Fibroblast of skin of right quadriceps (primary cell): ENCODE data around the gene RPUSD3.
A peak's percentile ranks its signal among the peaks of the same experiment; 100 is the strongest.

Experiments used
- DNase-seq: peaks from one replicate; pipeline ENCODE4 v3.0.0-alpha.2; 2013

RPUSD3 gene

GRCh38 chr3:9797196-9797945 lies 46.4 kb downstream of the RPUSD3 start:
- no peak for DNase-seq

DNA sequence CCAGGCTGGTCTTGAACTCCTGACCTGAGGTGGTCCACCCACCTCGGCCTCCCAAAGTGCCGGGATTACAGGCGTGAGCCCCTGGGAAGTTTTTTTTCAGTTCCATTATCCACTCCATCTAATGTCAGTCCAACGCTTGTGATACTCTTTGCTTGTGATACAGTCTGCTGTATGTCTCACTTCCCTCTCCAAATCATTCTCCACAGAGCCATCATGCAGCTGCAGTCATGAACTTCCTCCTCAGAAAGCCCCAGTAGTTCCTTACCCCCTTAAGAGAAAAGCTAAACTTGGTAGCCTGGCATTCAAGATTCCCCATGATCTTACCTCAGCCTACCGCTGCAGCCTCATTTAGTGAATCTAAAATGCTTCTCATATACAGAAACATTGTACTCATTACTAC lies 48.6 kb downstream of the RPUSD3 start:
- DNase-seq: no peak

DNA sequence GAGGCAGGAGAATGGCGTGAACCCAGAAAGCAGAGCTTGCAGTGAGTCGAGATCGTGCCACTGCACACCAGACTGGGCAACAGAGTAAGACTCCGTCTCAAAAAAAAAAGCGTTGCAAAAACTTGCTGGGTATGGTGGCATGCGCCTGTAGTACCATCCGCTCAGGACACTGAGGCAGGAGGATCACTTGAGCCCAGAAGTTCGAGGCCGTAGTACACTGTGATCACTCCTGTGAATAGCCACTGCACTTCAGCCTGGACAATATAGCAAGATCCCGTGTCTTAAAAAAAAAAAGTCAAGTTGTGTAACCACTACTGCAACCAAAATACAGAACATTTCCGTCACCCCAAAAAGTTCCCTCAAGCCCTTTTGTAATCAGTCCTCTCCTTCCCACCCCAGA lies 49.4 kb downstream of the RPUSD3 start:
- DNase-seq: no peak

- DNase-seq: peak; percentile 38
Measured at GRCh38 chr3:9793161-9793781, 50.5 kb downstream of the RPUSD3 start.

GRCh38 chr3:9792405-9793160 lies 51.2 kb downstream of the RPUSD3 start, which contains the start of the genes ARPC4 and TADA3:
Gene ARPC4 (plus strand): TSS chr3:9793082. CDS start chr3:9793122, 40 bp downstream.
Gene TADA3 (minus strand): TSS chr3:9792473. CDS start chr3:9791466, 1,007 bp downstream.
- peak; percentile 98 for DNase-seq

- DNase-seq: no peak
Measured at GRCh38 chr3:9791790-9792404, 51.9 kb downstream of the RPUSD3 start.

- DNase-seq: no peak
Measured at GRCh38 chr3:9791127-9791526, 52.7 kb downstream of the RPUSD3 start.
